CD4-positive, CD25-positive, alpha-beta regulatory T cell (primary cell): Measurements from ENCODE around the gene SOX5. TPM values are rescaled to one million over a fixed set of nuclear protein-coding genes. Genes with fewer than 3 reads are reported as not detected.

Source experiments
- ATAC-seq, 2 donors: fragments of 150-1000 bp; cut with Tn5 transposase; one replicate each; pipeline ENCODE4 v1.10.0; 2021; ENCODE audit warnings: low read depth in 2 of 2, moderate number of reproducible peaks in 2 of 2, moderate library complexity in 1 of 2
- DNase-seq, 3 donors: peaks; one replicate each; pipeline versions ENCODE4 v3.0.0 to v3.0.0-alpha.2; 2012 to 2022; ENCODE audit warnings: mixed read lengths in 1 of 3
- H3K27ac ChIP-seq: one replicate; pipeline ENCODE4 v1.7.0; 2013; ENCODE audit warnings: mild to moderate bottlenecking, low read length; ENCODE audit not compliant: insufficient read depth, poor library complexity, severe bottlenecking
- H3K27me3 ChIP-seq: one replicate; pipeline ENCODE4 v1.7.0; 2013; ENCODE audit warnings: low read length; ENCODE audit not compliant: control insufficient read depth, insufficient read depth
- H3K36me3 ChIP-seq: one replicate; pipeline ENCODE4 v1.7.0; 2013; ENCODE audit warnings: mild to moderate bottlenecking, low read length, moderate library complexity; ENCODE audit not compliant: control insufficient read depth, insufficient read depth
- H3K4me1 ChIP-seq: 2 replicates; pipeline ENCODE4 v1.7.0; 2013; ENCODE audit warnings: mild to moderate bottlenecking, low read length; ENCODE audit not compliant: insufficient read depth, control insufficient read depth, poor library complexity, severe bottlenecking
- H3K4me3 ChIP-seq: one replicate; pipeline ENCODE4 v1.7.0; 2013; ENCODE audit warnings: low read depth, mild to moderate bottlenecking, low read length, moderate library complexity
- H3K9me3 ChIP-seq, 2 experiments: 1 replicate in 1 of 2; 2 replicates in 1 of 2; pipeline ENCODE4 v1.7.0; 2013; ENCODE audit warnings: low read length in 2 of 2, mild to moderate bottlenecking in 1 of 2, moderate library complexity in 1 of 2; ENCODE audit not compliant: control insufficient read depth in 2 of 2
- H3K27ac Mint-ChIP-seq, 3 donors: one replicate each; pipeline ENCODE4 v1.8.0; 2020 to 2022; ENCODE audit warnings: mild to moderate bottlenecking in 3 of 3, mixed read lengths in 3 of 3, moderate library complexity in 2 of 3
- H3K27me3 Mint-ChIP-seq: one replicate; pipeline ENCODE4 v1.8.0; 2022; ENCODE audit warnings: mild to moderate bottlenecking, mixed read lengths
- H3K36me3 Mint-ChIP-seq: one replicate; pipeline ENCODE4 v1.8.0; 2020; ENCODE audit warnings: mixed read lengths
- H3K4me1 Mint-ChIP-seq, 4 donors: one replicate each; pipeline ENCODE4 v1.8.0; 2020 to 2022; ENCODE audit warnings: mixed read lengths in 4 of 4, mild to moderate bottlenecking in 1 of 4
- H3K4me3 Mint-ChIP-seq, 4 donors: one replicate each; pipeline ENCODE4 v1.8.0; 2020 to 2022; ENCODE audit warnings: mild to moderate bottlenecking in 4 of 4, mixed read lengths in 4 of 4, moderate library complexity in 3 of 4
- H3K9me3 Mint-ChIP-seq, 7 donors: one replicate each; pipeline ENCODE4 v1.8.0; 2020 to 2022; ENCODE audit warnings: mixed read lengths in 7 of 7, mild to moderate bottlenecking in 3 of 7, moderate library complexity in 2 of 7
- polyA plus RNA-seq, 4 donors: library from polyadenylated mRNA; unstranded; fragments of 300-500 nt; fragmentation: Illumina TruSeq; gene quantifications; one replicate each; pipeline ENCODE4 v1.2.3, GENCODE V29; 2021
- total RNA-seq: library from RNA; stranded (reverse); gene quantifications from one replicate; pipeline ENCODE4 v1.2.3, GENCODE V29; 2022

The SOX5 gene
- total and polyA plus RNA-seq, 5 donors from 2014 or later: not detected

- Histone ChIP-seq H3K4me3 (no peak overlapping the region), H3K36me3 (no peaks in the 10 kb centered on the region), H3K9me3 (no peaks in the 10 kb centered on the region), H3K27me3 (no peaks in the 10 kb centered on the region), H3K27ac (no peak overlapping the region), H3K4me1 (no peaks in the 10 kb centered on the region)
- DNase-seq (no peak), ATAC-seq (no peak)
- H3K27ac Mint-ChIP-seq: no peak overlapping the region
- H3K4me3 Mint-ChIP-seq: no peak overlapping the region
- no peaks in the 10 kb centered on the region for H3K36me3 Mint-ChIP-seq
- H3K9me3 Mint-ChIP-seq: peaks cover 0 to 5% (median 2%) of the 10 kb centered on the region in 7 donors
- H3K27me3 Mint-ChIP-seq: no peaks in the 10 kb centered on the region
- H3K4me1 Mint-ChIP-seq: no peaks in the 10 kb centered on the region
These were observed 413.2 kb downstream of the SOX5 start for GRCh38 chr12:23536293-23536692.

- Mint-ChIP-seq H3K36me3 (no peaks in the 10 kb centered on the region), H3K4me3 (no peak overlapping the region), H3K9me3 (peaks cover 0 to 5% (median 3%) of the 10 kb centered on the region in 7 donors), H3K27ac (no peak overlapping the region), H3K4me1 (no peaks in the 10 kb centered on the region), H3K27me3 (no peaks in the 10 kb centered on the region)
- H3K4me1 ChIP-seq: no peaks in the 10 kb centered on the region
- ATAC-seq (no peak), DNase-seq (no peak)
- H3K27me3 ChIP-seq: no peaks in the 10 kb centered on the region
- no peaks in the 10 kb centered on the region for H3K36me3 ChIP-seq
- no peak overlapping the region for H3K4me3 ChIP-seq
- H3K9me3 ChIP-seq: no peaks in the 10 kb centered on the region
- H3K27ac ChIP-seq: no peak overlapping the region
These were observed 414.0 kb downstream of the SOX5 start for GRCh38 chr12:23535441-23535840.

DNA sequence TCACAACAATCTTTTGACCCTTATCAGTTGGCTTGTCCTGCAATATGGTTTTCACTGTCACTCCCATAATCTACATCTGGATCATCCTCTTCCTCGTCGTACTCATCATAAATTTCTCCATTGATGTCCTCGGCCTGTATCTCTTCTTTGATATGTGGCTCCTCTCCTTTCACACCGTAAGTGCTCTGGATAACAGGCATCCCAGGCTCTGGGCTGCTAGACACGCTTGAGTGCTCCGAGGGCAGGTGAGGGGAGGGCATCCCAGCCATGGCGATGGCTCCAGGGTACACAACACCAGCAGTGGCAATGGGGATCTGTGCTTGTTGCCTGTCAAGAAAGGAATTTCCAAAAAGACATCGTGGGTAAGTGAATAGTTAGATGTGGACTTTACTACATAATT, 415.3 kb downstream of the SOX5 start:
- H3K4me1 Mint-ChIP-seq: no peaks in the 10 kb centered on the region
- no peak overlapping the region for H3K4me3 Mint-ChIP-seq
- no peaks in the 10 kb centered on the region for H3K27me3 ChIP-seq
- no peaks in the 10 kb centered on the region for H3K36me3 ChIP-seq
- DNase-seq (no peak), ATAC-seq (no peak)
- no peaks in the 10 kb centered on the region for H3K27me3 Mint-ChIP-seq
- no peaks in the 10 kb centered on the region for H3K9me3 ChIP-seq
- no peak overlapping the region for H3K27ac ChIP-seq
- H3K36me3 Mint-ChIP-seq: no peaks in the 10 kb centered on the region
- H3K27ac Mint-ChIP-seq: no peak overlapping the region
- peaks cover 0 to 5% (median 2%) of the 10 kb centered on the region in 7 donors for H3K9me3 Mint-ChIP-seq
- H3K4me1 ChIP-seq: no peaks in the 10 kb centered on the region
- H3K4me3 ChIP-seq: no peak overlapping the region

DNA sequence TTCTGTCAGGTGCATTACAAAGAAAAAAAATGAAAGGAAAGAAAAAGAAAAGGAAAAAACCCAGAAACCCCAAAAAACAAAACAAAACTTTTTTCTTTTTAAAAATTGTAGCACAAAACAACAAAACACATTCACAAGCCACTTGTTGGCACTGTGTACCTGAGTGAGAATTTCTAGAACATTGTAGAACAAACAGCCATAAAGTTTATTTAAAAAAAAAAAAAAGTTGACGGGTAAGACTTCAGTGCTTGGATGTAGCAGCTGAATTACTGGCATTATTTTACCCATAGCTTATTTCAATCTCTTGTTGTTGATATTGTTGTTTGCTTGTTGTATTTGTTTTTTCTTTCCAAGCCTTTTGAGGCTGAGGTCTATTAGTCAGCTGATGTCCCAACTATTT, 415.8 kb downstream of the SOX5 start:
- Mint-ChIP-seq H3K27me3 (no peaks in the 10 kb centered on the region), H3K4me1 (no peaks in the 10 kb centered on the region), H3K27ac (no peak overlapping the region), H3K9me3 (peaks cover 0 to 5% (median 2%) of the 10 kb centered on the region in 7 donors), H3K36me3 (no peaks in the 10 kb centered on the region), H3K4me3 (no peak overlapping the region)
- ATAC-seq (no peak), DNase-seq (no peak)
- H3K27ac ChIP-seq: no peak overlapping the region
- no peaks in the 10 kb centered on the region for H3K9me3 ChIP-seq
- no peaks in the 10 kb centered on the region for H3K4me1 ChIP-seq
- H3K36me3 ChIP-seq: no peaks in the 10 kb centered on the region
- no peaks in the 10 kb centered on the region for H3K27me3 ChIP-seq
- H3K4me3 ChIP-seq: no peak overlapping the region

GRCh38 chr12:23533265-23533664, 416.2 kb downstream of the SOX5 start:
- no peak overlapping the region for H3K4me3 Mint-ChIP-seq
- H3K36me3 Mint-ChIP-seq: no peaks in the 10 kb centered on the region
- Histone ChIP-seq H3K27ac (no peak overlapping the region), H3K9me3 (no peaks in the 10 kb centered on the region), H3K4me1 (no peaks in the 10 kb centered on the region), H3K27me3 (no peaks in the 10 kb centered on the region), H3K4me3 (no peak overlapping the region), H3K36me3 (no peaks in the 10 kb centered on the region)
- ATAC-seq (no peak), DNase-seq (no peak)
- no peaks in the 10 kb centered on the region for H3K27me3 Mint-ChIP-seq
- H3K27ac Mint-ChIP-seq: no peak overlapping the region
- peaks cover 0 to 5% (median 3%) of the 10 kb centered on the region in 7 donors for H3K9me3 Mint-ChIP-seq
- H3K4me1 Mint-ChIP-seq: no peaks in the 10 kb centered on the region

DNA sequence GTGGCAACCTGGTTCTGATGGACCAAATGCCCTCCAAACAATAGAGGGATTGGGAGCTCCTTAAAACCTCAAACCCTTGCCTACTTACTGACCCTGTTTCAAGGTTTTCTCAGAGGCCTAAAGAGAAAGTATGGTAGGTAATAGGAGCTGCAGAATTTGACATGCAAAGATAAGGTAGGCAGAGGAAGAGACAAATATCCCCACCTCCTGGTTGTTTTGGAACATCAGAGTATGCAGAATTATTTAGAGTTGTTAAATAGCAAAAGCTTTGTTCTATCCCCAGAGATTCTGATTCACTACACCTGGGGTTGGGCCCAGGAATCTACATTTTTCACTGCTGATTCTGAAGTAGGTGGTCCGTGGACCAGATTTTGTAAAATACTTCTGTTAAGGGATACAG, 421.2 kb downstream of the SOX5 start:
- peaks cover 0 to 10% (median 5%) of the 10 kb centered on the region in 7 donors for H3K9me3 Mint-ChIP-seq
- Histone ChIP-seq H3K4me1 (no peaks in the 10 kb centered on the region), H3K9me3 (peaks cover 0 to 3% of the 10 kb centered on the region in 2 experiments), H3K36me3 (no peaks in the 10 kb centered on the region), H3K27ac (no peak overlapping the region), H3K4me3 (no peak overlapping the region), H3K27me3 (no peaks in the 10 kb centered on the region)
- H3K4me1 Mint-ChIP-seq: no peaks in the 10 kb centered on the region
- no peaks in the 10 kb centered on the region for H3K27me3 Mint-ChIP-seq
- DNase-seq (no peak), ATAC-seq (no peak)
- no peak overlapping the region for H3K27ac Mint-ChIP-seq
- no peaks in the 10 kb centered on the region for H3K36me3 Mint-ChIP-seq
- no peak overlapping the region for H3K4me3 Mint-ChIP-seq

DNA sequence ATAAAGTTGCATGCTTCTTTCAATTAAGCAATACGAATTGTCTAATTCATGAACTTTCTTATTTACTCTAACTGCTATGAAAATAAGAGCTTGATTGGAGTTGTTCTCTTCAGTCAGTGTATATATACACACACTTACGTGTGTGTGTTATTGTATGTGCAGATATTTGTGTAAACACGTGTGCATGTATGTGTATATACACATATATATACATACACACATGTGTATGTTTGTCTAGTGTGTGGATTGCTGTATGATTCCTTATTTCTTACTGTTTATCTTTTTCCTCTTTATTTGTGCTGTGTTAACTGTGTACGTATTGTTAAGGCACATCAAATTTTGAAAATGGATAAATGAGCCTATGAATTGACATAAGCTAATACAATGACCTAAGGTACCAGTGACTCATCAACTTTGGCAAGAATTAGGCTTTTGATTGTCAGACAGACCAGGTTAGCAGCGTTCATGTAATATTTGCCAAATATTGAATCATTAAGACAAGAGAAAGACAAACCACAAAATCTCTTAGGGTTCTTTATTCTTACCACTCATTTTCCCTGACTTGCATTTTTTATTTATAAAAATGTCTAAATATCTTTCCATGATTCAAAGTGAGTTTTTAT, 423.9 kb downstream of the SOX5 start:
- H3K9me3 Mint-ChIP-seq: peaks cover 0 to 9% (median 3%) of the 10 kb centered on the region in 7 donors
- H3K27ac ChIP-seq: no peak overlapping the region
- ATAC-seq (no peak), DNase-seq (no peak)
- H3K4me1 ChIP-seq: no peaks in the 10 kb centered on the region
- H3K4me1 Mint-ChIP-seq: no peaks in the 10 kb centered on the region
- no peaks in the 10 kb centered on the region for H3K36me3 Mint-ChIP-seq
- H3K27me3 Mint-ChIP-seq: no peaks in the 10 kb centered on the region
- H3K4me3 ChIP-seq: no peak overlapping the region
- no peaks in the 10 kb centered on the region for H3K27me3 ChIP-seq
- H3K4me3 Mint-ChIP-seq: no peak overlapping the region
- no peak overlapping the region for H3K27ac Mint-ChIP-seq
- no peaks in the 10 kb centered on the region for H3K36me3 ChIP-seq
- H3K9me3 ChIP-seq: peaks cover 0 to 3% of the 10 kb centered on the region in 2 experiments

DNA sequence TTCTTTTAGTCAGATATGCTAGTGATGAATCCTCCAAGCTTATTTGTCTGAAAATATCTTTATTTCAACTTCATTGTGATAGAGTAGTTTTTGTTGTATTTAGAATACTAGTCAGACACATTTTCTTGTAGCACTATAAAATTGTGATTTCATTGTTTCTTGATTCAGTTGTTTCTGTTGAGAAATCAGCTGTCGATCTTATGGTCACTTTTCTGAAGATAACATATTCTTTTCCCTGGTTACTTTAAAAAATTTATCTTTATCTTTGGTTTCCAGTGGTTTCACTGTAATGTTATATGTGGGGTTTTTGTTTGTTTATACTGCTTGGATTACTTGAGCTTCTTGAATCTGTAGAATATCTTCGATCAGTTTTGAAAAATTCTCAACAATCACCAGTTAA, 426.1 kb downstream of the SOX5 start:
- no peak overlapping the region for H3K27ac ChIP-seq
- no peaks in the 10 kb centered on the region for H3K36me3 ChIP-seq
- H3K4me1 Mint-ChIP-seq: no peaks in the 10 kb centered on the region
- H3K4me3 ChIP-seq: no peak overlapping the region
- no peaks in the 10 kb centered on the region for H3K4me1 ChIP-seq
- H3K27ac Mint-ChIP-seq: no peak overlapping the region
- ATAC-seq (no peak), DNase-seq (no peak)
- no peaks in the 10 kb centered on the region for H3K36me3 Mint-ChIP-seq
- peaks cover 0 to 3% of the 10 kb centered on the region in 2 experiments for H3K9me3 ChIP-seq
- H3K9me3 Mint-ChIP-seq: peaks cover 0 to 9% (median 3%) of the 10 kb centered on the region in 7 donors
- no peak overlapping the region for H3K4me3 Mint-ChIP-seq
- no peaks in the 10 kb centered on the region for H3K27me3 Mint-ChIP-seq
- no peaks in the 10 kb centered on the region for H3K27me3 ChIP-seq
